ENCODE measurements around the gene KRT3.

Gene KRT3

DNA sequence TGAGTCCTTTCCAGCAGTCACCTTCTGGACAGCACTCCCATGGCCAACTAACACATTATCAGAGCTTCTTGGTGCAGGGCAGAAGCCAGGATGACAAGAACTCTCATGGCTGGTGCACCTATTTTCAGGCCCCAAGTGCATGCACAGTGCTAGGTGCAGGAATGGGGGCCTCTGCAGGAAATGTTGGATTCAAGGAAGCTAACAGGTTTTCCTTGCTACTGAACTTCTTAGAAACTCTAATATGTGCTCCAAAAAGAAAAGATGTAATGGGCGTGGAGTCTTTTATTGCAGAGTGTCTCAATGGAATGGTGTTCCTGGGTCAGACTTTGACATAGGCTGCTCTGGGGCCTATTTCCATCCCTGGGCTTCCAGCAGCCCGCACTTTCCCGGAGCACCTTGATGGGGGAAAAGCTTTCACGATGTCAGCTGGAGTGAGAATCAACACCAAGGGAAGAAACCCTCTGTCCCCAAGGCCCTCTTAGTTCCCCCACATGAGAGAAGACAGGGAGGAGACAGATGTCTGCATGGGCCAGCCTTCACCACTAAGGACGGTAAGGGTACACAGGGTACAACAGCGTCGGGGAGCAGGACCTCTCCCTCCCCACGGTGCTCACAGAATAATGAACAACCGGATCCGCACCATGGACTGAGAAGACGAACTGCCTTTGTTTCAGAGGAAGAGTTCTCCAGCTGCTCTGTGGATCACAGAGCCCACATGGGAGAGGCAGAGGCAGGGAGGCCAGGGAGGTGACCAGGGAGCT lies 6.9 kb downstream of the KRT3 start:
- intact Hi-C loops (cut with DNase I) = no loop called here

DNA sequence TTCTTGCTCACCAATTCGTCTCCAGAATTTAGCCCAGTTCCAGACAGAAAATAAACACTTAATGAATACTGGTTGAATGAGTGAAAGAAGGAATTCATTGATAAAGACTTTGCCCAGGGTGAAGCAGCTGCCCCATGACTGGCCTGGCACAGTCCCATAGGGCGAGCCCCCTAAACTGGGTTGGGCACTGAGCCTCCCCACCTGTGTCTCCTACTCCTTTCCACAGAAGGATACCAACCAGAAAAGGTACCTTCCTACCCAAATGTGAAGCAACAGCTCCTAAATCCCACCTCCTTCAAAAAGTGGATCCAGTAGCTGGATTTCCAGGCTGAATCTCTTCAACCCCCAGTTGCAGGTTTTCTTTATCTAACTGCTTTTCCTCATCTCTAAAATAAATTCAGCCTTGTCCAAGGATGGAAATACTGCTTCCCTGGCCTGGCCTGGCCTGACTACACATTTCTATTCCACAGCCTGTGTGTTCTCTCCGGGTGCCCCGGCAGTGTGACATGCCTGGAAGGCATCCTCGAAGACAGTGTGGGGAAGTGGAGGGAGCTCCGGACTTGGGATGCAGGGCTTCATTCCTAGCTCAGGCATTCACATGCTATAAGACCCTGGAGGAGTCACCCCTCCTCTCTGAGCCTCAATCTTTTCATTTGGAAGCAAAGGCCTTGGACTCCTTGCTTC lies 7.6 kb downstream of the KRT3 start:
- intact Hi-C loops (cut with DNase I) = no loop called here
- DNase-seq = no peak

More for the DNA sequence above, 6.9 kb downstream of the KRT3 start:
- no peak for DNase-seq

DNA sequence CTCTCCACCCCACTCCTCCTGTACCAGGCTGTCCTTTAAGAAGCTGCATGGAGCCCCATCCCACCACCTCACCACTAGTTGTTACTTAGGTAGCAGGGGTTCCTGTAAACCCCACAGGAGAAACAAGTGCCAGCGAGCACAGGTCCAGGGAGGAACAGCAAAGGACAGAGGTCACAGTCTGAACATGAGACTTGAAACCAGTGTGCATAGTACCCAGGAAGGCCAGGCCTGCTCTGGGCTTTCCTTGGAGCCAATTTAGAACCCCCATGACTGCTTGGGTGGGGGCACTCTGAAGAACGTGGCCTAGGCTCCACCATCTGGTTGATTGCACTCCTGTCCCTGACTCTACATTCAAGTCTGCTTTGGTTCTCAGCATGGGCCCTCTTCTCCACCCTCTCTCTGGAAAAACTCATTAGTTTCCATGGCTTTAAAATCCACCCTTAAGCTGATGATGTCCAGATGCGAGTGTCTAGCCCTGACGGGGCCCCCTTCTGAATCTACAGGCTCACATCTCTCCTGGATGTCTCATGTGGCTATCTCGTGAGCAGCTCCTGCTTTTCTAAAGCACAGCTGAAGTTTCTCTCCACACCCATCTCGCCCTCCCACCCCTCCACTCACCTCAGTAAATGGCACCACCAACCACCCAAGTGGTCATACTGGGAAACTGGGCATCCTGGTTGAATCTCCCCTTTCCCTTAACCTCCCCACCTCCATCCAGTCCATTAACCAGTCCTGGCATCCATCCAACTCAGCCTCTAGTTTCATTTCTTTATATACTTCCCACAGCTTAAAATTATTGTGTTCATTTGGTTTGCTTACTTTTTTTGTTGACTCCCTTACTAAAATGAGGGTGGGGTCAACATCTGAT lies 8.4 kb downstream of the KRT3 start:
- intact Hi-C loops (cut with DNase I) = no loop called here
- DNase-seq = no peak

DNA sequence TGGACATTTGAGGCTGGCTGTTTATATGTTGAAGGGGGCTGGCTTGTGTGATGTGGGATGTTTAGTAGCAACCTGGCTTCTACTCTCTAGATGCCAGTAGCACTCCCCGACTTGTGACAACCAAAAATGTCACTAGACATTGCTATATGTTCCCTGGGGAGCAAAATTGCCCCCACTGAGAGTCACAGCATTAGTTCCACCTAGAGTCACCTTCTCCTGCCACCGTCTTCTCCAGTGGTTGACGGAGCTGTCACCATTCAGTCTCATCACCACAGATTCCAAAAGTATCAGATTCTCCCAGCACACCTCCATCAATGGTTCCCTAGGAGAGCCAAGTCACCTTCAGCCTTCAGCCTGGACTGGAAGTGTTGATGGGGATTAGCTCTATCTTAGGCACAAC lies 11.0 kb downstream of the KRT3 start:
- no peak for DNase-seq
- intact Hi-C loops (cut with DNase I) = no loop called here

DNA sequence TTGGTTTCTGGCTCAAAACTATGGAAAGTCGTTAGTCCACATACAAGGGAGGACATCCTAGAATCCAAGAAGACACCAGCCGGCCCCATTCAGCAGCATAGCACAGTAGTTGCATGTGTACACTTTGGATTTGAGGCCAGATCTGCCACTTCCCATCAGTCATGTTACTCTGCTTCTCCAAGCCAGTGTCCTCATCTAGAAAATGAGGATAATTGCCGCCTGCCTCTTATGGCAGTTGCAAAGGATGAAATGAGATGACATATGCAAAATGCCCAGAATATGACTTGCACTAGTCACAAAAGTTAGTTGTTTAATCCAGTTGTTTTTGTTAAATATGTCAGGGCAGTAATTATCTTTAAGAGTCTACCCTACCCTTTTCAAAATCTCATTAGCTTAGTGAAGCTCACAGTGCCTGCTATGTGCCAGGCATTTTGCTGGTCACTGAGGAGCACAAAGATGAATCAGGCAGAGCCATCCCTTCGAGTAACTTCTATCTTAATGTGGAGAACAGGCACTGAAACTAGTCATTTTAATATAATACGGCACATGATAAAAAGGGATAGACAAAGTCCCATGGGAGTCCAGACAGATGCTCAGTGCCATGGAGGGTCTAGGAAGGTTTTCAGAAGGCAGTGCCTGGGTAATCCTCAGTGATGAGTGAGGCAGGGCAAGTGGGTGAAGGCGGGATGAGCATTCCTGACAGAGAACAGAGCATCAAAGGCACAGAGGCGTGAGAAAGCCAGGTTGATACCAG lies 12.2 kb downstream of the KRT3 start:
- intact Hi-C loops (cut with DNase I) = no loop called here

DNA sequence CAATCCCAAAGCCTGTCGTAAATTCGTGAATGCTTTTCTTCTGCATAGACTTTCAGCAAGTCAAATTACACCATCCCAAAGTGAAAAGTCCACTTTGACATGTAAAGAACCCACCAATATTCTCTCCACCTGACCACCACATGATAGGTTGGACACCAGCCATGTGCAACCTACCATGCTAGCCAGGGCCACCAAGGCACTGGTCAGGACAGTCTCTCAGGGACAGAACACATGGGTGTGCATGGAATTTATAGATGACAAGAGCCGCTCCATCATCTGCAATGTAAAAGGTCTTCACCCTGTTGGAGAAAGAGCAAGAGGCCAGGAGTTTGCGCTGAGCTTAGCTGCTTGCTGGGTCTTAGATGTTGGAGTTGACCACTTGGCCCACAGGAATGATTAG lies 13.4 kb downstream of the KRT3 start:
- intact Hi-C loops (cut with DNase I) = no loop called here
- no peak for DNase-seq

More for the DNA sequence above, 12.2 kb downstream of the KRT3 start:
- no peak for DNase-seq

DNA sequence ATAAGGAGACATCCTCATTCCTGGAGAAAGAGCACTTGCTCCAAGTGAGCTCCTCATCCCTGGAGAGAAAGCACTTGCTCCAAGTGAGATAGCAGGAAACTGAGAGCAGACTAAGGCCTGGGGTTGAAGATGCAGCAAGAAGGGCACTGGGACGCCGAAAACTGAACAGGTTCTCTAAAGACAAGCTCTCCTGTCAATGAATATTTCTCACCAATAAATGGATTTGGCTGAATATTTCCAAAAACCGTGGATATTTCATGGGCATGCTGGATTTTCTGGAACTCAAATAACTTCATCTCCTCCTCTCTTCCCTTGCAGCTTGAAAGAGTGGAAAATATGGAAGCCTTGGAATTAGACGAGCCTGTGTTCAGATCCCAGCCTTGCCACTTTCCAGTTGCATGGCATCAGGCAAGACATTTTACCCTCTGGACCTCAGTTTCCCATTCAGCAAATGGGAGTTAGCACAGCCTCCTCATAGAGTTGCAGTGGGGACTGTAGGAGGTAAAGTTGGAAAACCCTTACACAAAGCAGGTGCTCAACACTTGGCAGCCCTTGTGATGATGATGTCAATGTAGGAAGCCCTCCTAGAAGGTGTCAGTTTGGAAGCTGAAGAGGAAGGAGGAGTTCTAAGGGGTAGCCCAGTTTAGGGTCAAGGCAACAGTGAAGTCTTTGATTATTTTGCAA lies 14.4 kb downstream of the KRT3 start:
- no peak for DNase-seq
- intact Hi-C loops (cut with DNase I) = no loop called here

DNA sequence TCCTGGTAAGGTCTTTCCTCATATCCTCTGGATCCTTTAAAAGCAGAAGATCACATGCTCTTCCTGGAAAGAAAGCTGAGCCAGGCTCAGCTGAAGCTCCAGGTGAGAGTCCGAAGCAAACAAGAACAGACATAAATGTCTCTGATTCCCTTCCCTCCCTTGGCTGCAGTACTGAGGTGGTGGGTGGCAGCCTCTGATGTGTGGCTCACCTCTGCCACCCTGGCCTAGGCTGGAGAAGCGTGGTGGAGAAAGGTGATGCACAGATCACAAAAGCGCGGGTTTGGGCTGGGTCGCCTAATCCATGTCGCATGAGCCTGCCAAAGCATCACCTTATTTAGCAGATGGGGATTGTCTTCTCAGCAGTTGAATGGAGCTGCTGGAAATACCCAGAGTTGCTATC lies 16.0 kb downstream of the KRT3 start:
- DNase-seq = no peak
- intact Hi-C loops (cut with DNase I) = no loop called here

DNA sequence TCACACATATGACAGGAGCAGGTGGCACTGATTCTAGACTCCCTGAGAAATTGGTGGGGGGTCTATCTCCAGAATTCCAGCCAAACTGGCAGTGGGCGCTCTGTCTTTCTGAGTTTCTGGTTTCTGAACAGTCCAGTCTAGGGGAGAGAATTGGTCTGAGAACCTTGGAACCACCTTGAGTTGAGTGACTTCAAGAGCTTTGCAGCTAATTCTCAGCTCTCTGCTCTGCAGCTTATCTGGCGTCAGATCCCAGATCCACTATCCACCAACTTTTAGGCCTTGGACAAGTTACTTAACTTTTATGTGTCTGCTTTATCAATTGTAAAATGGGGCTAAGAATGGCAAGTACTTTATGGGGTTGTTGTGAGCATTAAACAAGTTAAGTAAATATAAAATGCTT lies 17.1 kb downstream of the KRT3 start:
- intact Hi-C loops (cut with DNase I) = no loop called here
- DNase-seq = no peak

DNA sequence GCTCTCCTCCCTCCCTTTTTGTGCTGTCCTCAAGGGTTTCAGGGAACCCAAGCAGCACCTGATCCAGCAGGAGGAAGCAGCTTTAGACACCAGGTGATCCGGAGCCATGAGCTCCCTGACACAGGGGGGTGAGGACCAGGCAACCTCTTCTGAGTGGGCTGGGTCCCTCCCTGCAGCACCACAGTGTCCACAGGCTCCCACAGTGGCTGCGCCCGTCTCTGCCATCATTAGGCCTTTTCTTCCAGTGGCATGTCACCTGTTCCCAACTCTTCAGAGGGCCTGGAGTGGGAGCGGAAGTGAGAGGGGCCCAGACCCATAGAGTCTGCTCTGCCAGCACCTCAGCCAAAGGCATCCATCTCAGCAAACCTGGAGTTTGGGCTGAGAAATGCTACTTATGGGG lies 18.4 kb downstream of the KRT3 start:
- no peak for DNase-seq
- intact Hi-C loops (cut with DNase I) = no loop called here

DNA sequence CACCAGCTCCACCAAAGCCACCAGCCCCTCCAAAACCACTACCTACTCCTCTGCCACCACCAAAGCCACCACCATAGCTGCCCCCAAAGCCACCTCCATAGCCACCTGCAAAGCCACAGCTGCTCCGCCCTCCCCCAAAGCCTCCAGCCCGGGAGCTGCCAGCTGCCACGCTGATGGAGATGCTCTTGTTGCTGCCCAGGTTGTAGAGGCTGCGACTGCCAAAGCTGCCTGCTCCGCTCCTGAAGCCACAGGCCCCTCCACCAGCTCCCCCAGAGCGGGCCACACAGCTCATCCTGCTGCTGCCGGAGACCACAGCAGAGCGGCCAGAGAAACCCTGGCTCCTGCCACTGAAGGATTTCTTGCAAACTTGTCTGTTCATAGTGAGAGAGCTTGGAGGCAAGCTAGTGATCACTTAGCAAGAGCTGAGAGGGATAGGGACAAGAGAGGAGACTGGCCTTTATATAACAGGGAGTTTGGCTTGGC lies 19.0 kb downstream of the KRT3 start, which contains the start of gene KRT76:
Gene KRT76, minus strand, starts transcription at position 433 of the 483 bp plus-strand sequence. Its CDS starts 54 bp downstream, at position 379.
- intact Hi-C loops (cut with DNase I) = no loop called here
- no peak for DNase-seq

DNA sequence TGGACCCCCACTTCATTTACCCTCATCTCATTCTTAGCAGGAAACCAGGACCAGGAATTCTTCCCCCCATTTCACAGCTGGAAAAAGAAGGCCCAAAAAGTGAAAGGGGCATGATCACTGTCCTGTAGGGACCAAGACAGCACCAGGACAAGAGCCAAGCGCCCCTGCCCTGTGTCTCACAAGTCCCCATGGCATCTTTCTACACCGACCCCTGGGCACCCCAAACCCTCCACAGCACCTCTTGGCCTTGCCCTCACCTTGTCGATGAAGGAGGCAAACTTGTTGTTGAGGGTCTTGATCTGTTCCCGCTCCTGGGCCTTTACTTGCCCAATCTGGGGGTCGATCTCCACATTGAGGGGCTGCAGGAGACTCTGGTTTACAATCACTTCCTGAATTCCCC lies 19.5 kb downstream of the KRT3 start:
- no peak for DNase-seq
- intact Hi-C loops (cut with DNase I) = no loop called here

DNA sequence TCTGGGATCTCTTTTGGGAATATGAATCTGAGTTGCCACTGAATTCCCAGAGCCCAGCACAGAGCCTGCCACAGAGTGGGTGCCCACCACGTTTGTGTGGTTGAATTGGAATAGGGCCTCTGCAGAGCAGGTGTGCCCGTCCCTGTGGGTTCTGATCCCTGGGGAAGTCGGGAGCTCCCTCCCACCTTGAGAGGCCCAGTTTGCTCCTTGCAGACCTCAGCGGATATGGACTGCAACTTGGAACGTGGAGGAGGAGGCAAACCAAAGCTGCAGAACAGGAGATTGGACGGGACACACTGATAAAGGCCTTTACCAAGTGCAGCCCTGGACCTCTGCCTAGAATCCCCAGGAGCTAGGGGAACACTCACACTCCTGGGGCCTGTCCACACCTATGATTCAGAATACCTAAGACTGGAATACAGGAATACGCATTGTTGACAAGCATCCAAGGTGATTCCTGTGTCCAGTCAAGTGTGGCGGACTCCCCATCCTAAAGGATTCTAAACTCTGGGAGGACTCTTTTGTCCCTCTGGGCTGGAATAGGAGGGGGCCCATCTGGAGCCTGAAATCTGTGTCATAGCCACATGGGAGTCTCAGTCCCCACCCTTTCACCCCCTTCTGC lies 21.2 kb downstream of the KRT3 start:
- intact Hi-C loops (cut with DNase I) = no loop called here
- no peak for DNase-seq

DNA sequence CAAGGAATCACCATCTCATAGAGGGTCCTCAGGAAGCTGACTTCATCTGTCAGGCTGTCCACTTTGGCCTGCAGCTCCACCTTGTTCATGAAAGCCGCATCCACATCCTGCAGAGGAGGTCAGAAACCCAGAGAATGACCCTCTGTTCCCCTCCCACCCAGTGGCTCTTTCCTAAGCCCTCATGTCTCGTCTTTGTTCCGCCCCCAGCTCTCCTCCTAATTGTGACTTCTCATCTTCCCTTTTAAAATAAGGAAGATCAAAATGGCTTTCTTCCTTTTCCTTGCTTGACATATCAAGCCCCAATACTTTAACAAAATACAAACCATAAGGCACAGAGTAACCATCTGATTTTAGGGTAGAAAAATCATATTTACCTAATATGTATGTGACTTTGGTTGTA lies 23.1 kb downstream of the KRT3 start:
- intact Hi-C loops (cut with DNase I) = no loop called here
- DNase-seq = no peak

DNA sequence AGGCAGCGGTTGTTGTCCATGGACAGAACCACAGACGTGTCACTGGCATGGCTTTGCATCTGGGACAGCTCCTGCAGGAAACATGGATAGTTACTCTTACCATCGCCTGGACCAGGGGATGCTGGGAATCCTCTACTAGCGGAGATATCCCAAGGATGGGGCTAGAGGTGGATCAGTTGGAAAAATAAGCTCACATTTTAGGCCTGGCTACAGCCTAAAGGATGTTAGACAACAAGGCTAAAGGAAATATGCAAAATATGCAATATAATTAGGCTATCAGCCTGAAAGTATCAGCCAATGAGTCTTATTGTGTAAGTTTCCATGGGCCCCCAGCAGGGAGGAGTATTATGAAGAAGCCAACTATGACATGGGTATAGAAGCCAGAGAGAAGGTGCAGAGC lies 23.7 kb downstream of the KRT3 start:
- no peak for DNase-seq
- intact Hi-C loops (cut with DNase I) = no loop called here

DNA sequence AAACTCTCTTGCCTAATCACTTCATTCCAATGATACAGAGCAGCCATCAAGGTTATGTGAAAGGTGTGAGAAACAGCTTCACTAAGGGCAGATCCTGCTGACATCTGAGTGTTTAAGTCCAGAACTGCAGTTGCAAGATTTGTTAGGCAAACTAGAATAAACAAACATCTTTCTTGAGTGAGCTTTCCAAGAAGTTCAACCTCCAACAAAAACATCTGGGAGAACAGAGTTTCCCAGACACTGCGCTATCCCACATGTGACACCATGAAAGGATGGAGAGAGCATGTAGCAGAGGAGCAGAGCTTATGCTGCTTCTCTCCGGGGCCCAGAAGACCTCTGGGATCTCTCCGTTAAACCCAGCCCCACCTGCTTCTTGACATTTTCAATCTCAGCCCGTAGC lies 24.4 kb downstream of the KRT3 start:
- intact Hi-C loops (cut with DNase I) = no loop called here
- no peak for DNase-seq

DNA sequence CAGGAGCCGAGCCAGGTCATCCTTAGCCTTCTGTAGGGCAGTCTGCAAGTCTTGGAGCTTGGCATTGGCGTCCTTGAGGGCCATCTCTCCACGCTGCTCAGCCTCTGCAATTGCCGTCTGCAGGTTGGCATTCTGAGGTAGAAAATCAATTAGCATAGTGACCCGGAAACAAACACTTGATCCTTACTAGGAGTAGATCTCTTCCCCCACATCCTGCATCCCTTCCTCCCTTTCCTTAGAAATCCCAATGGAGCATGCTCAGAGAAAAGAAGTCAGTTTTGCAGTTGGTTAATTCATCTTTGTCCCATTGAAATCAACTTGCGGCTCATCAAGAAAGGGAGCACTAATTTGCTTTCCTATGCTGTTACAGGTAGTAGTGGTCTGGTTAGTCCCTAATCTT lies 24.8 kb downstream of the KRT3 start:
- intact Hi-C loops (cut with DNase I) = no loop called here

DNA sequence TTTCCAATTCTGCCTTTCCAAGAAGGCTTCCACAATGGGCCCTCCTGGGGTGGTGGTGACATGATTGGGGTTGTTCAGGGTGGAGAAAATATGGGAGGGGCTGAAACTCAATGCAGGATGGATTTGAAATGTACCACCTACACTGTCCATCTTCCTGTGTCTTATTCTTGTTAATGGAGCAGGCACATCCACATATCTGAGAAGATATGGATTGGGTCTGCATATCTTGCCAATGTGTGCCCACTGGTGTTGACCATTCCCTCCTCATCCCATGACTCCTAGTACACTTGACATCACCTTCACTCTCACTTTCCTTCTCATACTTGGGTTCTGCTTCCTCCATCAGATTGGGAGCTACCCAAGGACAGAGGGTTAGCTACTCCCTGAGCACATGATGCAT lies 26.0 kb downstream of the KRT3 start:
- intact Hi-C loops (cut with DNase I) = no loop called here
- no peak for DNase-seq

More for the DNA sequence above, 24.8 kb downstream of the KRT3 start:
- no peak for DNase-seq
